BLaER1 treated with 17β-estradiol and CSF1 and Interleukin-3, amounts not matched to agents 10 nM and 100 nM (cell line): ENCODE measurements around the gene AFMID.

Experiments used
- H3K27ac ChIP-seq, 11 experiments: shearing (Covaris generic); formaldehyde crosslinking; 2 replicates each; pipeline ENCODE4 v1.8.1; 2022
- H3K27me3 ChIP-seq, 11 experiments: shearing (Covaris generic); formaldehyde crosslinking; 2 replicates each; pipeline ENCODE4 v1.8.1; 2022
- H3K36me3 ChIP-seq, 11 experiments: shearing (Covaris generic); formaldehyde crosslinking; 2 replicates each; pipeline ENCODE4 v1.8.1; 2022
- H3K4me1 ChIP-seq, 10 experiments: shearing (Covaris generic); formaldehyde crosslinking; 2 replicates each; pipeline ENCODE4 v1.8.1; 2022
- H3K4me2 ChIP-seq, 11 experiments: shearing (Covaris generic); formaldehyde crosslinking; 2 replicates each; pipeline ENCODE4 v1.8.1; 2022
- H3K4me3 ChIP-seq, 10 experiments: shearing (Covaris generic); formaldehyde crosslinking; 2 replicates each; pipeline ENCODE4 v1.8.1; 2022
- H3K9ac ChIP-seq, 11 experiments: shearing (Covaris generic); formaldehyde crosslinking; 2 replicates each; pipeline ENCODE4 v1.8.1; 2022
- H3K9me3 ChIP-seq, 11 experiments: shearing (Covaris generic); formaldehyde crosslinking; replicated peaks in 1 of 11; 2 replicates each; pipeline ENCODE4 v1.8.1; 2022
- H4K20me1 ChIP-seq, 11 experiments: shearing (Covaris generic); formaldehyde crosslinking; 2 replicates each; pipeline ENCODE4 v1.8.1; 2022
- Cebpa-rat ChIP-seq, 11 experiments: shearing (Covaris generic); IDR thresholded peaks; 2 replicates each; pipeline ENCODE4 v1.8.1; 2022

Gene AFMID

DNA sequence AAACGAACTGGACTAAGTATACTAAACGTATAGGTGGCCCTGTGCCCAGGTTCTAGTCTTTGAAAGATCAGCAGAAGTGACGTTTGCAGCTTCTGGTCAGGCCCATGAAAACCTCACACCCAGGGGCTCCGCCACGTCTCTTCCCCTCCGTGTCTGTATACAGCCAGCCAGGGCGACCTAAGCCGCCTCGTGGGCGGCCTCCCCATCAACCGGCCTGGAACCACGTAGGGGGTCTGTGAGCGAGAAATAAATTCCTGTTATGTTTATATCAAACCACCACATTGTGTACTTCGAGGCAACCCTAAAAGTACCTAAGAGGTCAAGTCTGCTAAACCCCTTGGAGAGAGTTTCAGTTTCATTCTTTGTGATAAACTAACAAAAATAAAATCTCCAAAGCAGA, 7.1 kb upstream of the AFMID start:
- TF ChIP-seq Cebpa-rat (IDR thresholded peaks at IDR 0.05) = no peak
- Histone ChIP-seq H3K4me3 (peak overlapping the region in 5 of 10 experiments; percentile 5 to 24 (median 18); a peak in 6 of 20 replicates), H4K20me1 (peaks cover 0 to 55% (median 22%) of the 10 kb centered on the region in 11 experiments; a peak in 11 of 22 replicates), H3K4me1 (peaks cover 51 to 83% (median 68%) of the 10 kb centered on the region in 10 experiments), H3K9me3 (no peaks in the 10 kb centered on the region), H3K27ac (peak overlapping the region; percentile 35 to 73 (median 61); a peak in 21 of 22 replicates), H3K27me3 (no peaks in the 10 kb centered on the region), H3K36me3 (peaks cover 0 to 91% (median 81%) of the 10 kb centered on the region in 11 experiments; a peak in 17 of 22 replicates), H3K9ac (peak overlapping the region; percentile 27 to 70 (median 56)), H3K4me2 (peak overlapping the region; percentile 55 to 92 (median 72))

DNA sequence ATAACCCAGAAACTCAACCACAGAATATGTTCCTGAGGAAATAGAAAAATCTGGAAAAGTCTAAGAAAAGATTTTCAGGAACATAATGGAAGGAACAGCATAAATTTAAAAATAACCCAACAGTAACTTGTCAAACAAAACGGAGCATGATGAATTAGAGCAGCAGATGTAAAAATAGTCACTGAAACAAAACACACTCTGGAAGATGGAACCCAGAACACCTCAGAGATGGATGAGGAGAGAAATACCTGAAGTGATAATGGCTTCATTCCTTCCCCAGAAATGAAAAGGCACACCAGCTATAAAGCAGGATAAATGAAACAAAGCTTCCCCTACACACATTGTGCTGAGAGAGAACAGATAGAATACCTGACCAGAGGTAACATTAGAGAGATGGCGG, 6.7 kb upstream of the AFMID start:
- peak overlapping the region; percentile 4 to 70 (median 56); a peak in 18 of 22 replicates for H3K9ac ChIP-seq
- H3K4me2 ChIP-seq = peak overlapping the region; percentile 55 to 92 (median 72)
- peak overlapping the region; percentile 35 to 73 (median 61); a peak in 17 of 22 replicates for H3K27ac ChIP-seq
- no peaks in the 10 kb centered on the region for H3K27me3 ChIP-seq
- H3K4me1 ChIP-seq = peaks cover 55 to 83% (median 72%) of the 10 kb centered on the region in 10 experiments
- H4K20me1 ChIP-seq = peaks cover 0 to 55% (median 22%) of the 10 kb centered on the region in 11 experiments; a peak in 11 of 22 replicates
- peaks cover 0 to 91% (median 77%) of the 10 kb centered on the region in 11 experiments; a peak in 17 of 22 replicates for H3K36me3 ChIP-seq
- H3K9me3 ChIP-seq = no peaks in the 10 kb centered on the region
- no peak for TF ChIP-seq Cebpa-rat (IDR thresholded peaks at IDR 0.05)
- peak overlapping the region in 4 of 10 experiments; percentile 5 to 24 (median 14); a peak in 4 of 20 replicates for H3K4me3 ChIP-seq

DNA sequence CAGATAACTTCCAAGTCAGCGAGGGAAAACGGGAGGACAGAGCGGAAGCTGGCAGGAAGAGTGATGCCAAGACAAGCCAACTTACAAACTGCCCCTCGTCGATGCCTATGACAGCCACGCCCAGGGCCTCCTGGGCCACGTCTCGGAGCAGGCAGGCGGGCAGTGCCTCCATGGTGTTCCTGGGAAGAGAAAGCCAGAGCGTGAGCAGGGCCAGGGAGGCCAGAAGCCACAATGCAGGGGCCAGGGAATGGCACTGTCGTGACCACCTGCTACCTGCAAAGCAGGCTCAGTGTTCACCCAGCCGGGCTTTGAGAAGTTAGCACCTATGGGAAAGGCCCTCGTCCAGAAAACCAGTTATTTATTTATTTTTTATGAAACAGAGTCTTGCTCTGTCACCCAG, 4.7 kb upstream of the AFMID start:
- peak overlapping the region in 2 of 11 experiments; percentile 10 to 19; a peak in 2 of 22 replicates for H3K9ac ChIP-seq
- H3K4me3 ChIP-seq = no peak overlapping the region
- no peaks in the 10 kb centered on the region for H3K27me3 ChIP-seq
- H3K27ac ChIP-seq = no peak overlapping the region
- peaks cover 0 to 52% (median 9%) of the 10 kb centered on the region in 11 experiments; a peak in 9 of 22 replicates for H4K20me1 ChIP-seq
- H3K4me2 ChIP-seq = no peak overlapping the region
- H3K9me3 ChIP-seq = no peaks in the 10 kb centered on the region
- peaks cover 49 to 77% (median 68%) of the 10 kb centered on the region in 10 experiments for H3K4me1 ChIP-seq
- no peak for TF ChIP-seq Cebpa-rat (IDR thresholded peaks at IDR 0.05)
- peaks cover 0 to 80% (median 69%) of the 10 kb centered on the region in 11 experiments; a peak in 17 of 22 replicates for H3K36me3 ChIP-seq

DNA sequence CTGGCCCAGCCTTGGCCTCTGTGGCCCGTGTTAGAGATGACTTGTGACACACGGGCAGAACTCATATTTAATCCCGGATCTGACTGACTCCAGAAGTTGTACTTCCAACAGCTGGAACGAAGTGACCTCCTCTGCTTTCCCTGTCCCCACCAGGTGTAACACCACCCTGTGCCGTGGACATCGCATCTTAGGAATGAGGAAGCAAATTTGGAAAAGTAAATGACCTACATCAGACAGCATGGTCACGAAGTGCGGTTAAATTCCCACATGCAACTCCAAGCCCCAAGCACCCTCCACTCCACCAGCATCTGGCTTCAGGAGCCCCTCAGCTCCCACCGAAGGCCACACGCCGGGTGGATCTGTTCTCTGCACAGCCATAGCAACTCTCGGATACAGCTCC, 3.2 kb upstream of the AFMID start:
- Histone ChIP-seq H3K4me2 (peak overlapping the region in 9 of 11 experiments; percentile 26 to 96 (median 93); a peak in 11 of 22 replicates), H4K20me1 (peaks cover 0 to 51% (median 9%) of the 10 kb centered on the region in 11 experiments; a peak in 9 of 22 replicates), H3K9me3 (no peaks in the 10 kb centered on the region), H3K36me3 (peaks cover 0 to 66% (median 59%) of the 10 kb centered on the region in 11 experiments; a peak in 17 of 22 replicates), H3K9ac (peak overlapping the region in 7 of 11 experiments; percentile 0 to 91 (median 37); a peak in 9 of 22 replicates), H3K27me3 (no peaks in the 10 kb centered on the region), H3K4me1 (peaks cover 58 to 88% (median 78%) of the 10 kb centered on the region in 10 experiments), H3K27ac (0 out of 22 replicates have a peak overlapping the region, but pooled peaks of 1 of the 11 experiments have one; percentile 13), H3K4me3 (no peak overlapping the region)
- TF ChIP-seq Cebpa-rat (IDR thresholded peaks at IDR 0.05) = no peak

DNA sequence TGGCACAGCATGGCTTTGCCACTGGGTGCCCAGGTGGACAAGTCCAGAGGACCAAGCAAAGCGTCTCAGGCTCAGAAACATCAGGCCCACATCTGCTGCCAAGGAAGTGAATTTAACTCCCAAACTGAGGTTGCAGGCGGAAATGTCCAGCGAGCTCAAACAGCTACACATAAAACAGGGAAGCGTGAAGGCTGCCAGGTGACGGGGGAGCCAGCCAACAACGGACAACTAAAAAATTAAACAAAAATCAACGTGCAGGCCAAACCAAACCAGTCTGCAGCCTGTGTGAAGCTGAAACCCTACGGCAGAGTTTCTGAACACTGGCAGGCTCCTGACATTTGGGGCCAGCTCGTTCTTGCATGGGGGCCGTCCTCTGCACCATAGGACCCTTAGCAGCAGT, 2.8 kb upstream of the AFMID start:
- TF ChIP-seq Cebpa-rat (IDR thresholded peaks at IDR 0.05) = no peak
- Histone ChIP-seq H3K9me3 (no peaks in the 10 kb centered on the region), H3K27me3 (no peaks in the 10 kb centered on the region), H3K4me3 (no peak overlapping the region), H3K4me2 (peak overlapping the region in 9 of 11 experiments; percentile 84 to 96 (median 93); a peak in 15 of 22 replicates), H3K9ac (peak overlapping the region in 4 of 11 experiments; percentile 0 to 91 (median 23); a peak in 3 of 22 replicates), H4K20me1 (peaks cover 0 to 47% (median 9%) of the 10 kb centered on the region in 11 experiments; a peak in 9 of 22 replicates), H3K4me1 (peaks cover 58 to 88% (median 78%) of the 10 kb centered on the region in 10 experiments), H3K36me3 (peaks cover 0 to 65% (median 54%) of the 10 kb centered on the region in 11 experiments; a peak in 17 of 22 replicates), H3K27ac (no peak overlapping the region)

DNA sequence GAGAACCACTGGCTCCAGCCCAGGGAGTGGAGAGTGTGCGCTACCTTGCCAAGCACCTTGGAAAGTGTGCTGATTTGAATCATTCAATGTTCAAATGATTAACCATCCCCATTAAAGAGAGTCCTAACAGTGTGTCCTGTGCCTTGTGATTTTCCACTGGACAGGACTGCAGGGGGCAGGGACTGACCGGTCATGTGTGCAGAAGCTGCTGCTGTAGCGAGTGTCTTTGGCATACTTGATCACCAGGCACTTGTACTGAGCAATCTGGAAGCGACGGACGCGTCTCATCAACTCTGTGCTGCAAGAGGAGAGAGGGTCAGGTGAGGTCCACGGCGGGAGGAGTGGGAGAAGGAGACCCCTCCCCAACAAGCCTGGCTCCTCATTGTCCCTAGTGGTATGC, 2.3 kb upstream of the AFMID start:
- H3K9ac ChIP-seq = peak overlapping the region in 6 of 11 experiments; percentile 37 to 91 (median 88); a peak in 8 of 22 replicates
- H3K9me3 ChIP-seq = no peaks in the 10 kb centered on the region
- H3K36me3 ChIP-seq = peaks cover 0 to 65% (median 49%) of the 10 kb centered on the region in 11 experiments; a peak in 18 of 22 replicates
- TF ChIP-seq Cebpa-rat (IDR thresholded peaks at IDR 0.05) = no peak
- H3K4me3 ChIP-seq = peak overlapping the region in 4 of 10 experiments; percentile 6 to 78 (median 70); a peak in 3 of 20 replicates
- peaks cover 0 to 42% (median 9%) of the 10 kb centered on the region in 11 experiments; a peak in 10 of 22 replicates for H4K20me1 ChIP-seq
- H3K27me3 ChIP-seq = no peaks in the 10 kb centered on the region
- peak overlapping the region in 10 of 11 experiments; percentile 84 to 96 (median 92); a peak in 18 of 22 replicates for H3K4me2 ChIP-seq
- H3K27ac ChIP-seq = no peak overlapping the region
- H3K4me1 ChIP-seq = peaks cover 58 to 88% (median 77%) of the 10 kb centered on the region in 10 experiments

DNA sequence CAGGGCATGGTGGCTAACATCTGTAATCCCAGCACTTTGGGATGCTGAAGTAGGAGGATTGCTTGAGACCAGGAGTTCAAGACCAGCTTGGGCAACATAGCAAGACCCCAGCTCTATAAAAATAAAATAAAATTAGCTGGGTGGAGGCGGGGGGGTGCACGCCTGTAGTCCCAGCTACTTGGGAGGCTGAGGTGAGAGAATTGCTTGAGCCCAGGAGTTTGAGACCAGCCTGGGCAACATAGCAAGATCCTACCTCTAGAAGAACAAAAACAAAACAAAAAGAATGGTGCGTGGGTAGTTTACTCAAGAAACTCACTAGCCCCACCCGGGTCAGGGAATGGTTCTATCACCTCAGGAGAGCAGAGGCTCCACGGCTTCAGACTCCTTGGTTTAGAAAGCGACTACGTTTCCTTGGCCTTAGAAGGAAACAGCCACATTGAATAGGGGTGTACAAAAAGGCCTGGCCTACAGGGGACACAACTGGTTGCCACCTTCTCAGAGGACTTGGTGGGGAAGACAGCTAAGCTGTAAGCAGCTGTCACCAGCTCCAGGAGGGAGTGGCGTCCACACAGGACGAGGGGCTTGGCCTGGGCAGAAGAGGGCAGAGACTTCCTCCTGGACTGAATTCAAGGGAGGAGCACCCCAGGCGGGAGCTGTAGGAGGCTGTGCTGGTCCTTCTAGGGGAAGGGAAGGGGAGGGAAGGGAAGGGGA, 1.0 kb upstream of the AFMID start:
- Histone ChIP-seq H3K27me3 (no peaks in the 10 kb centered on the region), H3K4me2 (peak overlapping the region; percentile 84 to 99 (median 93)), H3K9ac (peak overlapping the region in 9 of 11 experiments; percentile 73 to 92 (median 89); a peak in 17 of 22 replicates), H3K27ac (peak overlapping the region in 8 of 11 experiments; percentile 62 to 93 (median 88); a peak in 11 of 22 replicates), H3K4me3 (peak overlapping the region in 8 of 10 experiments; percentile 65 to 78 (median 72); a peak in 16 of 20 replicates), H3K9me3 (no peaks in the 10 kb centered on the region), H3K4me1 (peaks cover 57 to 88% (median 77%) of the 10 kb centered on the region in 10 experiments), H3K36me3 (peaks cover 7 to 67% (median 49%) of the 10 kb centered on the region in 11 experiments; a peak in 21 of 22 replicates), H4K20me1 (peaks cover 0 to 39% (median 14%) of the 10 kb centered on the region in 11 experiments; a peak in 12 of 22 replicates)
- TF ChIP-seq Cebpa-rat (IDR thresholded peaks at IDR 0.05) = no peak

DNA sequence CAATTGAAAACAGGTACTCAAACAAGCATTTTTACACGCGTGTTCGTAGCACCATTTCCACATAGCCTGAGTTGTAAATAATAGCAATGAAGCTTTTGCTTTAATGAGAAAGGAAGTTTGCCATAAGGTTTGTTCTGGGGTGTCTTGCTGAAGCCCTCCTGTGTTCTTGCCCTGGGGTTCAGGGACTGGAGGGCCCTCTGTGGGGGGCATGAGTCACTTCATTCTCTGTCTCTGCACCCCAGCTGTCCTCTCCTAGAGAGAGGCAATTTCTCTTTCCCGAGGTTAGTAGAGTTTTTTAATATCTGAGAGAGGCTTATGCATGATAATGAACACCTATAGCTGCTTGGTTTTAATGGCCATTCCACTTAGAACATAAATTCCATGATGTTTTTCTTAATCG, 9.6 kb downstream of the AFMID start:
- H3K27ac ChIP-seq = peak overlapping the region in 10 of 11 experiments; percentile 80 to 90 (median 87); a peak in 16 of 22 replicates
- no peaks in the 10 kb centered on the region for H3K27me3 ChIP-seq
- H3K9ac ChIP-seq = peak overlapping the region in 2 of 11 experiments; percentile 75; a peak in 3 of 22 replicates

More for the DNA sequence above, 9.6 kb downstream of the AFMID start:
- peaks cover 0 to 22% (median 12%) of the 10 kb centered on the region in 11 experiments; a peak in 15 of 22 replicates for H3K9me3 ChIP-seq
- peaks cover 33 to 71% (median 50%) of the 10 kb centered on the region in 10 experiments for H3K4me1 ChIP-seq
- H3K4me3 ChIP-seq = no peak overlapping the region
- H3K4me2 ChIP-seq = peak overlapping the region in 7 of 11 experiments; percentile 3 to 92 (median 82); a peak in 7 of 22 replicates
- peaks cover 0 to 7% (median 0%) of the 10 kb centered on the region in 11 experiments; a peak in 2 of 22 replicates for H4K20me1 ChIP-seq
- peaks cover 44 to 85% (median 75%) of the 10 kb centered on the region in 11 experiments for H3K36me3 ChIP-seq
- TF ChIP-seq Cebpa-rat (IDR thresholded peaks at IDR 0.05) = no peak
